H9 (cell line): ENCODE results near the gene TARS2. TPM values are rescaled to one million over a fixed set of nuclear protein-coding genes. Genes with fewer than 3 reads are reported as not detected.

ENCODE experiments used
- DNase-seq: peaks from one replicate; pipeline ENCODE4 v3.0.0-alpha.2; 2017
- H2AFZ ChIP-seq: one replicate; pipeline ENCODE4 v1.6.1; 2013; ENCODE audit warnings: mild to moderate bottlenecking, low read length, control low read depth, moderate library complexity
- H2AK5ac ChIP-seq: 2 replicates; pipeline ENCODE4 v1.6.1; 2013; ENCODE audit warnings: low read length, control low read depth, mixed read lengths; ENCODE audit not compliant: insufficient read length
- H2BK120ac ChIP-seq: one replicate; pipeline ENCODE4 v1.6.1; 2013; ENCODE audit warnings: low read depth, mild to moderate bottlenecking, low read length, control low read depth, inconsistent platforms; ENCODE audit not compliant: poor library complexity, severe bottlenecking
- H2BK12ac ChIP-seq: 2 replicates; pipeline ENCODE4 v1.6.1; 2013; ENCODE audit warnings: low read length, control low read depth, mixed read lengths, low read depth; ENCODE audit not compliant: insufficient read length
- H2BK15ac ChIP-seq: 2 replicates; pipeline ENCODE4 v1.6.1; 2013; ENCODE audit warnings: low read depth, low read length, control low read depth
- H2BK20ac ChIP-seq: one replicate; pipeline ENCODE4 v1.6.1; 2013; ENCODE audit warnings: low read depth, mild to moderate bottlenecking, low read length, control low read depth, inconsistent platforms; ENCODE audit not compliant: poor library complexity, severe bottlenecking
- H2BK5ac ChIP-seq: 2 replicates; pipeline ENCODE4 v1.6.1; 2013; ENCODE audit warnings: low read length, control low read depth, mixed read lengths; ENCODE audit not compliant: insufficient read length
- H3K14ac ChIP-seq: 2 replicates; pipeline ENCODE4 v1.6.1; 2013; ENCODE audit warnings: low read length, control low read depth; ENCODE audit not compliant: insufficient read depth
- H3K18ac ChIP-seq: 2 replicates; pipeline ENCODE4 v1.6.1; 2013; ENCODE audit warnings: low read depth, mild to moderate bottlenecking, mixed read lengths, low read length, control low read depth; ENCODE audit not compliant: insufficient read length
- H3K23ac ChIP-seq: 2 replicates; pipeline ENCODE4 v1.6.1; 2013; ENCODE audit warnings: low read length, control low read depth, mixed read lengths, low read depth; ENCODE audit not compliant: insufficient read length
- H3K23me2 ChIP-seq: 2 replicates; pipeline ENCODE4 v1.6.1; 2013; ENCODE audit warnings: low read depth, mild to moderate bottlenecking, mixed read lengths, low read length, control low read depth; ENCODE audit not compliant: insufficient read length, poor library complexity, severe bottlenecking
- H3K27ac ChIP-seq: 2 replicates; pipeline ENCODE4 v1.5.1; 2013; ENCODE audit warnings: low read length, control low read depth, mixed read lengths, low read depth; ENCODE audit not compliant: insufficient read length
- H3K27me3 ChIP-seq: 2 replicates; pipeline ENCODE4 v1.6.1; 2013; ENCODE audit warnings: low read length, control low read depth, inconsistent platforms; ENCODE audit not compliant: insufficient read depth
- H3K4ac ChIP-seq: 2 replicates; pipeline ENCODE4 v1.6.1; 2013; ENCODE audit warnings: low read depth, mild to moderate bottlenecking, control low read depth, inconsistent platforms, low read length, moderate library complexity
- H3K4me1 ChIP-seq: 2 replicates; pipeline ENCODE4 v1.6.1; 2013; ENCODE audit warnings: low read length, control low read depth, inconsistent platforms; ENCODE audit not compliant: insufficient read depth
- H3K4me2 ChIP-seq: 2 replicates; pipeline ENCODE4 v1.6.1; 2013; ENCODE audit warnings: low read length, control low read depth, mixed read lengths; ENCODE audit not compliant: insufficient read length, insufficient read depth
- H3K56ac ChIP-seq: 2 replicates; pipeline ENCODE4 v1.6.1; 2013; ENCODE audit warnings: low read depth, mild to moderate bottlenecking, mixed read lengths, low read length, control low read depth; ENCODE audit not compliant: insufficient read length
- H3K79me1 ChIP-seq: 2 replicates; pipeline ENCODE4 v1.6.1; 2013; ENCODE audit warnings: low read depth, mild to moderate bottlenecking, moderate library complexity, low read length, control low read depth, inconsistent platforms; ENCODE audit not compliant: insufficient read depth, poor library complexity, severe bottlenecking
- H3K79me2 ChIP-seq: 2 replicates; pipeline ENCODE4 v1.6.1; 2013; ENCODE audit warnings: low read length, control low read depth, inconsistent platforms; ENCODE audit not compliant: insufficient read depth
- H3K9ac ChIP-seq: 2 replicates; pipeline ENCODE4 v1.6.1; 2013; ENCODE audit warnings: low read length, control low read depth, mixed read lengths; ENCODE audit not compliant: insufficient read length; ENCODE audit errors: extremely low read depth
- H3K9me3 ChIP-seq: one replicate; pipeline ENCODE4 v1.6.1; 2013; ENCODE audit warnings: low read depth, low read length, inconsistent platforms; ENCODE audit not compliant: control insufficient read depth
- H3T11ph ChIP-seq: one replicate; pipeline ENCODE4 v1.6.1; 2013; ENCODE audit warnings: mild to moderate bottlenecking, low read length, control low read depth, inconsistent platforms
- H4K20me1 ChIP-seq: one replicate; pipeline ENCODE4 v1.6.1; 2013; ENCODE audit not compliant: control insufficient read depth, insufficient read length, insufficient read depth
- H4K5ac ChIP-seq: 2 replicates; pipeline ENCODE4 v1.6.1; 2013; ENCODE audit warnings: low read depth, mild to moderate bottlenecking, mixed read lengths, low read length, control low read depth; ENCODE audit not compliant: insufficient read length
- H4K8ac ChIP-seq: replicated peaks from 2 replicates; pipeline ENCODE4 v1.6.1; 2013; ENCODE audit warnings: low read length, control low read depth, mixed read lengths, low read depth; ENCODE audit not compliant: insufficient read length
- H4K91ac ChIP-seq: 2 replicates; pipeline ENCODE4 v1.6.1; 2013; ENCODE audit warnings: low read depth, mild to moderate bottlenecking, moderate library complexity, mixed read lengths, low read length, control low read depth; ENCODE audit not compliant: insufficient read length
- H3K27ac Mint-ChIP-seq, 3 experiments: 2 replicates in 2 of 3; 3 replicates in 1 of 3; pipeline ENCODE4 v1.8.0; 2020 to 2021; ENCODE audit warnings: mixed read lengths in 3 of 3, mild to moderate bottlenecking in 1 of 3, moderate library complexity in 1 of 3
- H3K27me3 Mint-ChIP-seq: 2 replicates; pipeline ENCODE4 v1.8.0; 2021; ENCODE audit warnings: low read depth, mild to moderate bottlenecking, moderate library complexity, mixed read lengths
- H3K36me3 Mint-ChIP-seq, 3 experiments: 2 replicates in 2 of 3; 3 replicates in 1 of 3; pipeline ENCODE4 v1.8.0; 2020 to 2021; ENCODE audit warnings: low read depth in 3 of 3, mixed read lengths in 3 of 3; ENCODE audit not compliant: insufficient read depth in 1 of 3
- H3K4me1 Mint-ChIP-seq, 2 experiments: 2 replicates each; pipeline ENCODE4 v1.8.0; 2020; ENCODE audit warnings: mixed read lengths in 2 of 2
- H3K4me3 Mint-ChIP-seq, 2 experiments: 2 replicates in 1 of 2; 3 replicates in 1 of 2; pipeline ENCODE4 v1.8.0; 2020 to 2021; ENCODE audit warnings: mild to moderate bottlenecking in 2 of 2, mixed read lengths in 2 of 2, moderate library complexity in 1 of 2
- H3K9me3 Mint-ChIP-seq, 2 experiments: 2 replicates in 1 of 2; 3 replicates in 1 of 2; pipeline ENCODE4 v1.8.0; 2020; ENCODE audit warnings: mild to moderate bottlenecking in 2 of 2, mixed read lengths in 2 of 2, moderate library complexity in 1 of 2
- CTCF ChIP-seq: fragments of 200-600 bp; sonication (generic); conservative IDR thresholded peaks from 3 replicates; pipeline ENCODE4 v1.8.0; 2021; ENCODE audit warnings: antibody characterized with exemption, mild to moderate bottlenecking
- WGBS: extraction: QIAGEN DNeasy Blood & Tissue Kit; methylation state at CpG from one replicate; pipeline ENCODE4 v1.1.7; 2013; ENCODE audit warnings: missing lambda C conversion rate, low lambda C conversion rate, mixed read lengths; ENCODE audit not compliant: insufficient read length; ENCODE audit errors: extremely low coverage; 5-methylcytosine and 5-hydroxymethylcytosine counted together
- total RNA-seq: library from RNA; stranded (reverse); gene quantifications from 2 replicates; pipeline ENCODE4 v1.2.1, GENCODE V29; 2021

TARS2 gene
- total RNA-seq, 1 experiment from 2014 or later = 36.5 TPM

DNA sequence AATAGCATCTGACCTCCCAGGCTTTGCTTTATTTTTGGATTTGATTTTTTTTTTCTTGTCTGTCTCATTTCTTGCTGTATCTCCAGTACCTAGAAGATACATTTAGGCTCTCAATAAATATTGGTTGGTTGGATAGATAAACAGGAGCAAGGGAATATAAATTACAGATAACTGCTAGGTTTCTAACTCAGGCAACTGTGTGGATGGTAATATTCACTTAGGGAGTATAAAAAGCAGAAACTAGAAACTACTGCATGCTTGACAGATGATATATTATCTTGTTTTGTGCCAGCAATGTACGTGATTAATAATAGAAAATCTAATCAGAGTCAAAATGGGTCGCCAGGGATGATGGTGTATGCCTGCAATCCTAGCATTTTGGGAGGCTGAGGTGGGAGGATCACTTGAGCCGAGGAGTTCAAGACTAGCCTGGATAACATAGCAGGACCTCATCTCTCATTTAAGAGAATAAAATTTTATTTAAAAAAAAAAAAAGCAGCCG lies 31.0 kb upstream of the TARS2 start:
- Histone ChIP-seq H3K4me1 (no peaks in the 10 kb centered on the region), H2BK120ac (no peak overlapping the region), H3K18ac (no peak overlapping the region), H3K79me1 (no peaks in the 10 kb centered on the region), H3K23ac (no peak overlapping the region), H2BK15ac (no peak overlapping the region), H3T11ph (no peak overlapping the region), H3K4ac (no peak overlapping the region), H2AFZ (no peak overlapping the region), H3K27ac (no peak overlapping the region), H4K20me1 (no peaks in the 10 kb centered on the region), H3K9ac (no peak overlapping the region), H4K8ac (no peak overlapping the region), H3K27me3 (no peaks in the 10 kb centered on the region), H3K9me3 (no peaks in the 10 kb centered on the region), H3K79me2 (no peaks in the 10 kb centered on the region), H3K56ac (no peak overlapping the region), H3K14ac (no peak overlapping the region), H2BK20ac (no peak overlapping the region), H3K4me2 (no peak overlapping the region), H2AK5ac (no peak overlapping the region), H4K91ac (no peak overlapping the region), H4K5ac (no peak overlapping the region), H2BK12ac (no peak overlapping the region), H2BK5ac (no peak overlapping the region), H3K23me2 (no peaks in the 10 kb centered on the region)
- WGBS = no CpG with 5 or more reads among the region's 4 CpGs
- no peaks in the 10 kb centered on the region for H3K27me3 Mint-ChIP-seq
- H3K36me3 Mint-ChIP-seq = peaks cover 8 to 68% (median 39%) of the 10 kb centered on the region in 3 experiments; a peak in 6 of 7 replicates
- DNase-seq = no peak
- no peak overlapping the region for H3K4me3 Mint-ChIP-seq
- no peak for TF ChIP-seq CTCF
- H3K27ac Mint-ChIP-seq = no peak overlapping the region
- no peaks in the 10 kb centered on the region for H3K4me1 Mint-ChIP-seq
- H3K9me3 Mint-ChIP-seq = no peaks in the 10 kb centered on the region
